HepG2 (cell line): Measurements from ENCODE around the gene LDLR.

Experiments used
- ARHGAP35 ChIP-seq: sonication (generic); formaldehyde crosslinking; IDR thresholded peaks from 2 replicates; pipeline ENCODE4 v1.9.0; 2022; ENCODE audit warnings: mild to moderate bottlenecking, inconsistent platforms, moderate library complexity, missing genetic modification reagents, borderline replicate concordance
- CREM ChIP-seq, 2 experiments: sonication (generic) in 1 of 2; formaldehyde crosslinking in 1 of 2; IDR thresholded peaks; 2 replicates each; pipeline versions ENCODE4 v1.4.0 to v1.6.1; 2016 to 2020; ENCODE audit warnings: antibody characterized with exemption in 1 of 2, mild to moderate bottlenecking in 1 of 2, missing genetic modification reagents in 1 of 2
- CTCF ChIP-seq: sonication (generic); formaldehyde crosslinking; IDR thresholded peaks from 2 replicates; pipeline ENCODE4 v1.5.0; 2020; ENCODE audit warnings: mild to moderate bottlenecking, missing genetic modification reagents, moderate library complexity
- JUND ChIP-seq: sonication (generic); formaldehyde crosslinking; IDR thresholded peaks from 2 replicates; pipeline ENCODE4 v1.8.0; 2022; ENCODE audit warnings: mild to moderate bottlenecking, missing genetic modification reagents
- MNT ChIP-seq: fragments of 450-650 bp; IDR thresholded peaks from 2 replicates; pipeline ENCODE4 v1.6.1; 2016
- MYC ChIP-seq: sonication (generic); formaldehyde crosslinking; IDR thresholded peaks from 2 replicates; pipeline ENCODE4 v1.9.0; 2021; ENCODE audit warnings: missing genetic modification reagents, borderline replicate concordance
- NR3C1 ChIP-seq: sonication (generic); formaldehyde crosslinking; IDR thresholded peaks from 2 replicates; pipeline ENCODE4 v1.4.0; 2020; ENCODE audit warnings: missing genetic modification reagents
- POLR2AphosphoS5 ChIP-seq: IDR thresholded peaks from 2 replicates; pipeline ENCODE4 v1.6.1; 2012; ENCODE audit warnings: low read depth, low read length
- RAD21 ChIP-seq: fragments of 450-650 bp; formaldehyde crosslinking; IDR thresholded peaks from 2 replicates; pipeline ENCODE4 v1.5.0; 2020; ENCODE audit warnings: mild to moderate bottlenecking
- ZBTB46 ChIP-seq: sonication (generic); formaldehyde crosslinking; IDR thresholded peaks from 2 replicates; pipeline ENCODE4 v1.4.0; 2020; ENCODE audit warnings: mild to moderate bottlenecking, missing genetic modification reagents, borderline replicate concordance
- ZNF274 ChIP-seq: sonication (generic); formaldehyde crosslinking; IDR thresholded peaks from 2 replicates; pipeline ENCODE4 v1.5.1; 2020; ENCODE audit warnings: mild to moderate bottlenecking, missing genetic modification reagents
- ZNF382 ChIP-seq: sonication (generic); formaldehyde crosslinking; IDR thresholded peaks from 2 replicates; pipeline ENCODE4 v1.5.0; 2020; ENCODE audit warnings: missing genetic modification reagents, mild to moderate bottlenecking, borderline replicate concordance
- ZNF580 ChIP-seq: IDR thresholded peaks from 2 replicates; pipeline ENCODE4 v1.6.1; 2016; ENCODE audit warnings: low read depth, borderline replicate concordance
- TF ChIP-seq, protein P1 (sequence below): IDR thresholded peaks from 2 replicates; pipeline ENCODE4 v1.6.1; 2012; ENCODE audit warnings: inconsistent platforms

DNA sequence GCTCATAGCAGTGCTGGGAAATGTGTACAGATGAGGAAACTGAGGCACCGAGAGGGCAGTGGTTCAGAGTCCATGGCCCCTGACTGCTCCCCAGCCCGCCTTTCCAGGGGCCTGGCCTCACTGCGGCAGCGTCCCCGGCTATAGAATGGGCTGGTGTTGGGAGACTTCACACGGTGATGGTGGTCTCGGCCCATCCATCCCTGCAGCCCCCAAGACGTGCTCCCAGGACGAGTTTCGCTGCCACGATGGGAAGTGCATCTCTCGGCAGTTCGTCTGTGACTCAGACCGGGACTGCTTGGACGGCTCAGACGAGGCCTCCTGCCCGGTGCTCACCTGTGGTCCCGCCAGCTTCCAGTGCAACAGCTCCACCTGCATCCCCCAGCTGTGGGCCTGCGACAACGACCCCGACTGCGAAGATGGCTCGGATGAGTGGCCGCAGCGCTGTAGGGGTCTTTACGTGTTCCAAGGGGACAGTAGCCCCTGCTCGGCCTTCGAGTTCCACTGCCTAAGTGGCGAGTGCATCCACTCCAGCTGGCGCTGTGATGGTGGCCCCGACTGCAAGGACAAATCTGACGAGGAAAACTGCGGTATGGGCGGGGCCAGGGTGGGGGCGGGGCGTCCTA lies 15.9 kb downstream of the LDLR start:
- TF ChIP-seq, protein P1, sequence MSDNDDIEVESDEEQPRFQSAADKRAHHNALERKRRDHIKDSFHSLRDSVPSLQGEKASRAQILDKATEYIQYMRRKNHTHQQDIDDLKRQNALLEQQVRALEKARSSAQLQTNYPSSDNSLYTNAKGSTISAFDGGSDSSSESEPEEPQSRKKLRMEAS, result no peak
- TF ChIP-seq POLR2AphosphoS5 (no peak; the same call in 1 of the 2 replicates), RAD21 (CRISPR knock-in tag) (no peak), MYC (CRISPR knock-in tag) (no peak), NR3C1 (CRISPR knock-in tag) (no peak), ZBTB46 (no peak), ZNF580 (no peak), CREM (IDR thresholded peaks at IDR 0.05) (no peak), CREM (CRISPR knock-in tag; IDR thresholded peaks at IDR 0.05) (no peak), ZNF274 (CRISPR knock-in tag) (no peak), MNT (no peak), CTCF (CRISPR knock-in tag) (no peak), JUND (CRISPR knock-in tag) (no peak), ARHGAP35 (CRISPR knock-in tag) (no peak), ZNF382 (CRISPR knock-in tag) (no peak)
